HCT116 (cell line): ENCODE results near the gene FRMD4A. TPM values are rescaled to one million over a fixed set of nuclear protein-coding genes. Genes with fewer than 3 reads are reported as not detected.

Experiments used
- ATAC-seq: fragments of 200-7000 bp; cut with Tn5 transposase; 2 replicates; pipeline ENCODE4 v1.9.1; 2020; ENCODE audit warnings: mild to moderate bottlenecking, moderate library complexity
- BruUV-seq: library from RNA; stranded (reverse); fragments of 400-500 nt; replicated peaks from 2 replicates; lab custom pipeline; 2021; lab: Mats Ljungman, UMichigan
- CTCF ChIA-PET: fragments of 300-600 bp; sonication (Branson Sonifier 250); formaldehyde crosslinking; loops from one replicate; lab custom pipeline; 2021; ENCODE audit warnings: antibody characterized with exemption; lab: Charles Lee
- POLR2A ChIA-PET: fragments of 300-600, 350-600 bp; sonication (Branson Sonifier 250); formaldehyde crosslinking; loops from one replicate; lab custom pipeline; 2021; ENCODE audit warnings: antibody characterized with exemption; lab: Charles Lee
- RAD21 ChIA-PET, 2 experiments: fragments of 300-600 bp; sonication (Branson Sonifier 250); formaldehyde crosslinking; loops; one replicate each; lab custom pipeline; 2023; ENCODE audit warnings: low total read pairs in 2 of 2; ENCODE audit not compliant: uncharacterized antibody in 2 of 2, unreplicated experiment in 2 of 2, low non-redundant PET in 1 of 2; lab: Charles Lee
- DNase-seq: peaks from one replicate; pipeline ENCODE4 v3.0.0-alpha.2; 2010; ENCODE audit warnings: low read depth, low spot score
- H2AFZ ChIP-seq: fragments of 200-600 bp; shearing (Covaris generic), sonication (generic); 2 replicates; pipeline ENCODE4 v1.6.1; 2017; ENCODE audit warnings: low read depth, mixed run types, mixed read lengths, antibody characterized with exemption, low read length; ENCODE audit not compliant: poor library complexity, severe bottlenecking
- H3K27ac ChIP-seq: 2 replicates; pipeline ENCODE4 v1.5.1; 2012; ENCODE audit warnings: low read depth, low read length
- H3K27me3 ChIP-seq: fragments of 200-600 bp; sonication (generic); 2 replicates; pipeline ENCODE4 v1.6.1; 2016; ENCODE audit warnings: mixed run types, low read length, mixed read lengths; ENCODE audit not compliant: insufficient read depth
- H3K36me3 ChIP-seq, 2 experiments: fragments of 200-500 bp in 1 of 2; fragments of 200-600 bp in 1 of 2; sonication (Bioruptor generic) in 1 of 2; sonication (generic) in 1 of 2; 2 replicates each; pipeline versions ENCODE4 v1.5.1 to v1.6.1; 2014 to 2016; ENCODE audit warnings: low read length in 2 of 2, inconsistent platforms in 1 of 2, mixed read lengths in 1 of 2, mixed run types in 1 of 2; ENCODE audit not compliant: insufficient read depth in 2 of 2, control insufficient read depth in 1 of 2
- H3K4me1 ChIP-seq, 2 experiments: fragments of 200-600 bp in 1 of 2; sonication (generic) in 1 of 2; 2 replicates each; pipeline versions ENCODE4 v1.5.1 to v1.6.1; 2012 to 2017; ENCODE audit warnings: low read length in 2 of 2, inconsistent platforms in 1 of 2, mild to moderate bottlenecking in 1 of 2, mixed read lengths in 1 of 2, mixed run types in 1 of 2, moderate library complexity in 1 of 2; ENCODE audit not compliant: insufficient read depth in 2 of 2, control insufficient read depth in 1 of 2
- H3K4me2 ChIP-seq: fragments of 200-600 bp; sonication (generic); 2 replicates; pipeline ENCODE4 v1.6.1; 2017; ENCODE audit warnings: mixed run types, low read length, mixed read lengths
- H3K4me3 ChIP-seq, 2 experiments: fragments of 200-600 bp in 1 of 2; sonication (generic) in 1 of 2; replicated peaks in 1 of 2; 2 replicates each; pipeline ENCODE4 v1.5.1; 2011 to 2016; ENCODE audit warnings: low read length in 2 of 2, control low read depth in 1 of 2, low read depth in 1 of 2, mild to moderate bottlenecking in 1 of 2, mixed read lengths in 1 of 2, mixed run types in 1 of 2
- H3K79me2 ChIP-seq: fragments of 200-600 bp; sonication (generic); 2 replicates; pipeline ENCODE4 v1.6.1; 2017; ENCODE audit warnings: mild to moderate bottlenecking, mixed run types, low read length, moderate library complexity, mixed read lengths; ENCODE audit not compliant: insufficient read depth
- H3K9ac ChIP-seq: fragments of 200-600 bp; sonication (generic); 2 replicates; pipeline ENCODE4 v1.6.1; 2016; ENCODE audit warnings: low read length, mixed read lengths
- H3K9me2 ChIP-seq: fragments of 200-600 bp; sonication (generic), shearing (Covaris generic); 2 replicates; pipeline ENCODE4 v1.6.1; 2017; ENCODE audit warnings: mixed run types, mild to moderate bottlenecking, moderate library complexity; ENCODE audit not compliant: insufficient read depth
- H3K9me3 ChIP-seq, 2 experiments: fragments of 200-500 bp in 1 of 2; fragments of 200-600 bp in 1 of 2; sonication (Bioruptor generic) in 1 of 2; sonication (generic) in 1 of 2; 2 replicates each; pipeline ENCODE4 v1.6.1; 2014 to 2017; ENCODE audit warnings: low read length in 2 of 2, mixed read lengths in 2 of 2, inconsistent platforms in 1 of 2, low read depth in 1 of 2, mild to moderate bottlenecking in 1 of 2, mixed run types in 1 of 2, moderate library complexity in 1 of 2; ENCODE audit not compliant: control insufficient read depth in 1 of 2, insufficient read depth in 1 of 2
- H4K20me1 ChIP-seq: fragments of 200-600 bp; sonication (generic), shearing (Covaris generic); 2 replicates; pipeline ENCODE4 v1.6.1; 2017; ENCODE audit warnings: mixed run types, mild to moderate bottlenecking, moderate library complexity; ENCODE audit not compliant: insufficient read depth
- EGR1 ChIP-seq: IDR thresholded peaks from 2 replicates; pipeline ENCODE4 v1.6.1; 2012; ENCODE audit warnings: low read depth
- ELF1 ChIP-seq: IDR thresholded peaks from 2 replicates; pipeline ENCODE4 v1.6.1; 2012; ENCODE audit warnings: low read depth, borderline replicate concordance
- EZH2phosphoT487 ChIP-seq: fragments of 200-600 bp; IDR thresholded peaks from 2 replicates; pipeline ENCODE4 v1.6.1; 2018; ENCODE audit warnings: antibody characterized with exemption, borderline replicate concordance
- FOSL1 ChIP-seq: IDR thresholded peaks from 2 replicates; pipeline ENCODE4 v1.6.1; 2012; ENCODE audit warnings: low read depth
- POLR2A ChIP-seq: IDR thresholded peaks from 2 replicates; pipeline ENCODE4 v1.7.0; 2011; ENCODE audit warnings: borderline replicate concordance; ENCODE audit not compliant: insufficient read depth, insufficient read length; ENCODE audit errors: extremely low read depth
- RAD21 ChIP-seq: IDR thresholded peaks from 2 replicates; pipeline ENCODE4 v1.6.1; 2012; ENCODE audit warnings: low read depth, mild to moderate bottlenecking
- SP1 ChIP-seq: IDR thresholded peaks from 2 replicates; pipeline ENCODE4 v1.6.1; 2012; ENCODE audit warnings: low read depth
- SRF ChIP-seq: IDR thresholded peaks from 2 replicates; pipeline ENCODE4 v1.6.1; 2012; ENCODE audit warnings: low read depth
- TCF7L2 ChIP-seq: IDR thresholded peaks from 2 replicates; pipeline ENCODE4 v1.7.0; 2011; ENCODE audit warnings: borderline replicate concordance, inconsistent platforms; ENCODE audit not compliant: insufficient read depth, insufficient read length; ENCODE audit errors: extremely low read depth
- YY1 ChIP-seq: IDR thresholded peaks from 2 replicates; pipeline ENCODE4 v1.6.1; 2011; ENCODE audit warnings: low read length, low read depth, moderate library complexity, mild to moderate bottlenecking; ENCODE audit not compliant: insufficient replicate concordance; ENCODE audit errors: extremely low read depth
- ZFX ChIP-seq: fragments of 450-650 bp; IDR thresholded peaks from 2 replicates; pipeline ENCODE4 v1.6.1; 2017
- ZNF274 ChIP-seq: fragments of 200-500 bp; sonication (Bioruptor generic); IDR thresholded peaks from 2 replicates; pipeline ENCODE4 v1.6.1; 2014; ENCODE audit warnings: mild to moderate bottlenecking, low read depth, low read length, inconsistent platforms
- intact Hi-C: fragments of 100-400 bp; cut with micrococcal nuclease; formaldehyde crosslinking; loops from 2 replicates; pipeline ENCODE4 v1.10.0; 2022
- total RNA-seq: library from RNA; stranded (reverse); gene quantifications from one replicate; pipeline ENCODE4 v1.2.1, GENCODE V29; 2021; ENCODE audit not compliant: unreplicated experiment
- TF ChIP-seq, protein P1 (sequence below): IDR thresholded peaks from 2 replicates; pipeline ENCODE4 v1.6.1; 2012
- TF ChIP-seq, protein P2 (sequence below): IDR thresholded peaks from 2 replicates; pipeline ENCODE4 v1.6.1; 2011; ENCODE audit warnings: mild to moderate bottlenecking, low read length, moderate library complexity; ENCODE audit not compliant: insufficient replicate concordance; ENCODE audit errors: extremely low read depth

FRMD4A gene
- total RNA-seq, 1 experiment from 2014 or later = 0.20 TPM

- ATAC-seq (no peak), DNase-seq (no peak)
- H3K9ac ChIP-seq = no peak overlapping the region
- BruUV-seq = no TSS peak
- H3K27ac ChIP-seq = no peak overlapping the region
- POLR2A ChIA-PET = no interaction called here
- H3K36me3 ChIP-seq = no peaks in the 10 kb centered on the region
- H3K9me3 ChIP-seq = no peaks in the 10 kb centered on the region
- H3K27me3 ChIP-seq = no peaks in the 10 kb centered on the region; the same call in 1 of the 2 replicates
- no peak overlapping the region for H3K4me3 ChIP-seq
- no peaks in the 10 kb centered on the region for H3K4me1 ChIP-seq
- H3K9me2 ChIP-seq = no peaks in the 10 kb centered on the region
- TF ChIP-seq POLR2A (no peak), SP1 (no peak)
- H3K4me2 ChIP-seq = no peak overlapping the region
- H4K20me1 ChIP-seq = no peaks in the 10 kb centered on the region
- no peaks in the 10 kb centered on the region for H3K79me2 ChIP-seq
- CTCF ChIA-PET = no interaction called here
- intact Hi-C loops = loop anchor here (10.0 kb wide), 1 partner anchor 395 kb away; no protein-coding TSS in a partner anchor
- RAD21 ChIA-PET = no interaction called here
- no peak overlapping the region for H2AFZ ChIP-seq
These were observed 541.3 kb downstream of the FRMD4A start for GRCh38 chr10:13789448-13789829.

- Histone ChIP-seq H3K4me3 (no peak overlapping the region), H3K79me2 (no peaks in the 10 kb centered on the region), H3K9me3 (no peaks in the 10 kb centered on the region), H2AFZ (no peak overlapping the region), H4K20me1 (no peaks in the 10 kb centered on the region), H3K36me3 (no peaks in the 10 kb centered on the region), H3K9ac (no peak overlapping the region), H3K27ac (no peak overlapping the region), H3K9me2 (no peaks in the 10 kb centered on the region), H3K4me2 (no peak overlapping the region), H3K4me1 (no peaks in the 10 kb centered on the region), H3K27me3 (no peaks in the 10 kb centered on the region)
- DNase-seq (no peak), ATAC-seq (no peak)
- no TSS peak for BruUV-seq
- intact Hi-C loops = loop anchor here (10.0 kb wide), 1 partner anchor 396 kb away; no protein-coding TSS in a partner anchor
- RAD21 ChIA-PET = no interaction called here
- POLR2A ChIA-PET = no interaction called here
- no peak for TF ChIP-seq ELF1
- TF ChIP-seq YY1 = no peak
- no peak for TF ChIP-seq TCF7L2
- TF ChIP-seq FOSL1 = no peak
- TF ChIP-seq EZH2phosphoT487 = no peak
- TF ChIP-seq ZFX = no peak
- TF ChIP-seq EGR1 = no peak
- no peak for TF ChIP-seq RAD21
- TF ChIP-seq, protein P1, sequence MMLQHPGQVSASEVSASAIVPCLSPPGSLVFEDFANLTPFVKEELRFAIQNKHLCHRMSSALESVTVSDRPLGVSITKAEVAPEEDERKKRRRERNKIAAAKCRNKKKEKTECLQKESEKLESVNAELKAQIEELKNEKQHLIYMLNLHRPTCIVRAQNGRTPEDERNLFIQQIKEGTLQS = no peak
- TF ChIP-seq SRF = no peak
- TF ChIP-seq ZNF274 = no peak
- TF ChIP-seq, protein P2, sequence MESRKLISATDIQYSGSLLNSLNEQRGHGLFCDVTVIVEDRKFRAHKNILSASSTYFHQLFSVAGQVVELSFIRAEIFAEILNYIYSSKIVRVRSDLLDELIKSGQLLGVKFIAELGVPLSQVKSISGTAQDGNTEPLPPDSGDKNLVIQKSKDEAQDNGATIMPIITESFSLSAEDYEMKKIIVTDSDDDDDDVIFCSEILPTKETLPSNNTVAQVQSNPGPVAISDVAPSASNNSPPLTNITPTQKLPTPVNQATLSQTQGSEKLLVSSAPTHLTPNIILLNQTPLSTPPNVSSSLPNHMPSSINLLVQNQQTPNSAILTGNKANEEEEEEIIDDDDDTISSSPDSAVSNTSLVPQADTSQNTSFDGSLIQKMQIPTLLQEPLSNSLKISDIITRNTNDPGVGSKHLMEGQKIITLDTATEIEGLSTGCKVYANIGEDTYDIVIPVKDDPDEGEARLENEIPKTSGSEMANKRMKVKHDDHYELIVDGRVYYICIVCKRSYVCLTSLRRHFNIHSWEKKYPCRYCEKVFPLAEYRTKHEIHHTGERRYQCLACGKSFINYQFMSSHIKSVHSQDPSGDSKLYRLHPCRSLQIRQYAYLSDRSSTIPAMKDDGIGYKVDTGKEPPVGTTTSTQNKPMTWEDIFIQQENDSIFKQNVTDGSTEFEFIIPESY = no peak
- CTCF ChIA-PET = interaction anchor here (1.6 kb wide), 1 partner anchor 407 kb away, joined by 3 read pairs; no protein-coding TSS in a partner anchor
These were observed 541.8 kb downstream of the FRMD4A start for GRCh38 chr10:13788711-13789447.
